Lower leg skin (tissue), 4 donors: ENCODE results near the gene DIP2C. TPM values are rescaled to one million over a fixed set of nuclear protein-coding genes. Genes with fewer than 3 reads are reported as not detected.

ENCODE experiments used
- DNase-seq, 2 donors: peaks; one replicate each; pipeline ENCODE4 v3.0.0-alpha.2; 2019; ENCODE audit warnings: low spot score in 2 of 2
- H3K4me3 ChIP-seq: fragments of 200-600 bp; sonication (generic); 2 replicates; pipeline ENCODE4 v1.5.1; 2017; ENCODE audit warnings: mild to moderate bottlenecking, low read depth; ENCODE audit not compliant: poor library complexity, severe bottlenecking
- CTCF ChIP-seq, 3 donors: fragments of 450-650 bp; IDR thresholded peaks; one replicate each; pipeline ENCODE4 v1.5.1; 2016; ENCODE audit warnings: antibody characterized with exemption in 3 of 3, mild to moderate bottlenecking in 3 of 3, moderate library complexity in 2 of 3
- POLR2A ChIP-seq, 2 donors: fragments of 450-650 bp; IDR thresholded peaks; one replicate each; pipeline ENCODE4 v1.6.1; 2016 to 2017; ENCODE audit warnings: antibody characterized with exemption in 2 of 2, mild to moderate bottlenecking in 1 of 2, moderate library complexity in 1 of 2
- WGBS, 2 donors: methylation state at CpG; one replicate each; pipeline ENCODE4 v1.1.5; 2018; 5-methylcytosine and 5-hydroxymethylcytosine counted together
- intact Hi-C: fragments of 100-400 bp; cut with DNase I; formaldehyde crosslinking; loops from one replicate; pipeline ENCODE4 v1.15.0; 2023; ENCODE audit warnings: low total_unique reads
- total RNA-seq, 4 donors: library from RNA; depleted of rRNA; stranded (reverse); fragments of >200 nt; gene quantifications; one replicate each; pipeline ENCODE4 v1.1.0, GENCODE V29; 2016

The DIP2C gene
- total RNA-seq, 4 donors from 2014 or later, result 6.2 to 14.7 (median 10.6) TPM

- intact Hi-C loops, result no loop called here
- WGBS, 2 donors, result 81 to 88% methylated on average over 14 of the region's 14 CpGs
- TF ChIP-seq CTCF (IDR thresholded peaks at IDR 0.05), result no peak
- no peak overlapping the region for H3K4me3 ChIP-seq
- DNase-seq, result no peak
Measured at GRCh38 chr10:311901-312665, 377.4 kb downstream of the DIP2C start.

DNA sequence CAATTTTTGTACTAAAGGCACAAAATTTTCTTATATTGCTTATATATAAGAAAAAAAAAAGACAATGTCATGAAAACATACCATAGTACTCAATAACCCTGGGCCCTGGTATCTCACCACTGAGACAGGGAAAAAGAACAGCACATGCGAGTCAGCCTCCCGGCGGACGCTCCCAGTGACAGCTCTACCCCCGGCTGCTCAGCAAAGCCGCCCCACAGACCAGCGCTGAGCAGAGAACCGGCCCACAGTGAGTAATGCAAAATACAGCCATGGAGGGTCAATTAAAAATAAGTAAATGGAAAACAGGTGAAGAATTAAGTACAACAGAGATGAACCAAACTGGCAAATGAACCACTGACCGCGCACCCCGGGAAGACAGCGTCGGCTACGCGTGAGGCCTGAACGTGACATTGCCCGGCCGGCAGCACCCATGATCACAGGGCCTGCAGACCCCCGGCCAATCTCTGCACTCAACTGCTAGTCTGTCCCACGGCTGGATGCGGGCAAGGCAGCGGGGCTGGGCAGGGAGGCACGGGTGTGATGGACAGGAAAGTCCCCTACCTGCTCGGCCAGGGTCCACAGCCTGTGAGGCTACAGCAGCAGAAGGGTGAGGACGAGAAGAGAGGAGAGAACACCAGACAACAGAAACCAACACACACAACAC lies 378.4 kb downstream of the DIP2C start:
- no peak overlapping the region for H3K4me3 ChIP-seq
- intact Hi-C loops, result no loop called here
- DNase-seq, result no peak
- TF ChIP-seq CTCF (IDR thresholded peaks at IDR 0.05) (no peak), POLR2A (IDR thresholded peaks at IDR 0.05) (no peak)
- 91% methylated on average over 25 of the region's 25 CpGs for WGBS, 2 donors

- intact Hi-C loops, result no loop called here
- no peak for DNase-seq
- TF ChIP-seq POLR2A (IDR thresholded peaks at IDR 0.05) (no peak), CTCF (IDR thresholded peaks at IDR 0.05) (no peak)
- WGBS, 2 donors, result 88 to 95% methylated on average over 5 of the region's 5 CpGs
- H3K4me3 ChIP-seq, result no peak overlapping the region
Measured at GRCh38 chr10:310371-310770, 379.1 kb downstream of the DIP2C start.

DNA sequence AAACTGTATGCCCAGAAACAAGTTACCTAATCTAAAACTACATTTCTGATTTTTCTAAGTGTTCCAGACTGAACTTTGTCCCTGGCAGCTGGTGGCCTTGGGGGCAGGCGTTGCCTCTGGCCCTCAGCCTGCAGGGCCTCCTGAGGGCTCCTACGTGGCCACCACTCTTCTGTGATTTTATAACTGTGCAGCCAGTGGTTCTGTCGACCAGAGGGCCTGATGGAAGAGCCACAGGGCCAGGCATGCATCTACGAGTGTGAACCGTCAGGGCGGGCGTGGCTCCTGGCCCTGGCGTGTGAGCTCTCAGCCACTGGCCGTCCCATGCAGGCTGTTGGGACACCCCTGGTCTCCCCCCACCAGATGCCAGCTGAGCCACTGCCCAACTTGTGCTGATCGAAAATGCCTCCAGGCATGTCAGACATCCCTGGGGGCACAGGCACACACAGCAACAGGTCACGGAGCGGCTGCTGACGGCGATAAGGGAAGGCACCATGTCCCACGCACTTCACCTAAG lies 380.8 kb downstream of the DIP2C start:
- intact Hi-C loops, result no loop called here
- TF ChIP-seq POLR2A (IDR thresholded peaks at IDR 0.05) (no peak), CTCF (IDR thresholded peaks at IDR 0.05) (no peak)
- 62 to 68% methylated on average over 13 to 14 of the region's 15 CpGs for WGBS, 2 donors
- DNase-seq, result no peak
- no peak overlapping the region for H3K4me3 ChIP-seq

GRCh38 chr10:308101-308500 lies 381.4 kb downstream of the DIP2C start:
- DNase-seq, result no peak
- no peak overlapping the region for H3K4me3 ChIP-seq
- intact Hi-C loops, result no loop called here
- TF ChIP-seq POLR2A (IDR thresholded peaks at IDR 0.05) (no peak), CTCF (IDR thresholded peaks at IDR 0.05) (no peak)
- 77 to 82% methylated on average over 11 of the region's 11 CpGs for WGBS, 2 donors
